Right lobe of liver (tissue), 6 donors: ENCODE results near the gene CCDC86. TPM values are rescaled to one million over a fixed set of nuclear protein-coding genes. Genes with fewer than 3 reads are reported as not detected.

Experiments used
- ATAC-seq, 4 donors: fragments of 200-7000 bp; cut with Tn5 transposase; one replicate each; pipeline ENCODE4 v1.9.1; 2020; ENCODE audit warnings: mild to moderate bottlenecking in 4 of 4, moderate library complexity in 4 of 4
- DNase-seq, 3 donors: peaks; one replicate each; pipeline ENCODE4 v3.0.0-alpha.2; 2020
- H3K27ac ChIP-seq, 3 donors: fragments of 200-600 bp; one replicate each; pipeline ENCODE4 v1.8.0; 2022
- H3K27me3 ChIP-seq, 2 donors: fragments of 200-600 bp; one replicate each; pipeline ENCODE4 v1.8.0; 2022
- H3K36me3 ChIP-seq, 4 donors: fragments of 200-600 bp; sonication (generic) in 1 of 4; one replicate each; pipeline versions ENCODE4 v1.5.1 to v1.8.0; 2017 to 2022; ENCODE audit warnings: control low read depth in 1 of 4
- H3K4me1 ChIP-seq, 4 donors: fragments of 200-600 bp; sonication (generic) in 1 of 4; one replicate each; pipeline versions ENCODE4 v1.5.1 to v1.8.0; 2017 to 2022; ENCODE audit warnings: control low read depth in 1 of 4
- H3K4me3 ChIP-seq, 3 donors: fragments of 200-600 bp; one replicate each; pipeline ENCODE4 v1.8.0; 2022
- H3K9me3 ChIP-seq, 4 donors: fragments of 200-600 bp; sonication (generic) in 1 of 4; one replicate each; pipeline versions ENCODE4 v1.5.1 to v1.8.0; 2017 to 2022; ENCODE audit warnings: control low read depth in 1 of 4
- POLR2A ChIP-seq: fragments of 450-650 bp; IDR thresholded peaks from one replicate; pipeline ENCODE4 v1.6.1; 2017; ENCODE audit warnings: antibody characterized with exemption, mild to moderate bottlenecking
- WGBS: methylation state at CpG from one replicate; pipeline ENCODE4 v1.1.6; 2018; ENCODE audit warnings: low coverage, low lambda C conversion rate; ENCODE audit not compliant: insufficient coverage; ENCODE audit errors: missing lambda C conversion rate; 5-methylcytosine and 5-hydroxymethylcytosine counted together
- intact Hi-C, 2 donors: fragments of 100-400 bp; cut with DNase I; formaldehyde crosslinking; loops; one replicate each; pipeline versions ENCODE4 v1.11.2 to v1.14.1; 2022
- total RNA-seq, 6 experiments: library from RNA; depleted of rRNA in 2 of 6; stranded (reverse); fragments of >200 nt in 2 of 6; fragmentation: NEBNext Ultra II Directional in 3 of 6; extraction: Animal tissue kit (Norgen Biotek cat#: 25700) in 3 of 6; gene quantifications; one replicate each; pipeline versions ENCODE4 v1.1.0 to v1.2.4, GENCODE V29; 2016 to 2023
- TF ChIP-seq, protein P1 (sequence below), 4 donors: fragments of 200-600 bp in 3 of 4; fragments of 450-650 bp in 1 of 4; IDR thresholded peaks; one replicate each; pipeline versions ENCODE4 v1.5.1 to v1.8.0; 2016 to 2022; ENCODE audit warnings: antibody characterized with exemption in 4 of 4, mild to moderate bottlenecking in 2 of 4
- donor health status: DM: no; HTN: yes; CAD: no.
- donor health status: DM: no; HTN: no; CAD: no.
- donor health status: DM: no; HTN: no; CAD: no.
- donor health status: DM: no; HTN: yes; CAD: no.
- donor health status: DM: no; HTN: yes; CAD: no.

The CCDC86 gene
- total RNA-seq, 6 experiments from 2014 or later, result 4.9 to 17.8 (median 8.6) TPM

DNA sequence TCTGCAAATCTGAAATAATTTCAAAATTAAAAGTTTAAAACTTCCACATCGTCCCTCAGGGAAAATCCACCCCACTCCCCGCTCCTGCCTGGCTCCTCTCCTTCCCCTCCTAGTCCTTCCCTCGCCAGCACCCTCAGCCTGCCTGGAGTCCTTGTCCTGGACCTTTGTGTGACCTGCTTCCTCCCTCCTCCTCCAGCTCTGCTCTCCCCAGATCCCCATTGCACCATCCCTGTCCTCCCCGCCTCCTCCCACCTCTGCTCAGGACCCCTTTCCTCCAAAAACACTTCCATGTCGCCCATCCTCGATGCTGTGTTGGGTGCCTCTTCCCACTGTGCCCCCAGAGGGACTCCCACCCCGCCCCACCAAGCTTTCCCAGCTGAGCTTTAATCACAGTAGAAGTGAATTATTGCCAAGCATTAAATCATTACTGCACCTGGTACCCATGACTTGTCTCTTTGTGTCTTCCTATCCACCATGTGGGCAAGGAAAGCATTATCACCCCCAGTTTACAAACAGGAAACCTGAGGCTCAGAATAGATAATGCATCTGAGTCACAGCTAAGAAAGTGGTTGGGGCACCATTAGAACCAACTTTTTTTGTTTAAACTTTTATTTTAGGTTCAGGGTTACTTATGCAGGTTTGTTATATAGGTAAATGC is 23.1 kb downstream of the CCDC86 start:
- intact Hi-C loops, result no loop called here
- H3K27ac ChIP-seq, result no peak overlapping the region
- DNase-seq, result no peak
- H3K27me3 ChIP-seq, result no peaks in the 10 kb centered on the region
- no peaks in the 10 kb centered on the region for H3K4me1 ChIP-seq
- ATAC-seq, result no peak
- H3K36me3 ChIP-seq, result no peaks in the 10 kb centered on the region
- 76% methylated on average over 6 of the region's 7 CpGs for WGBS
- no peak for TF ChIP-seq POLR2A
- TF ChIP-seq, protein P1, sequence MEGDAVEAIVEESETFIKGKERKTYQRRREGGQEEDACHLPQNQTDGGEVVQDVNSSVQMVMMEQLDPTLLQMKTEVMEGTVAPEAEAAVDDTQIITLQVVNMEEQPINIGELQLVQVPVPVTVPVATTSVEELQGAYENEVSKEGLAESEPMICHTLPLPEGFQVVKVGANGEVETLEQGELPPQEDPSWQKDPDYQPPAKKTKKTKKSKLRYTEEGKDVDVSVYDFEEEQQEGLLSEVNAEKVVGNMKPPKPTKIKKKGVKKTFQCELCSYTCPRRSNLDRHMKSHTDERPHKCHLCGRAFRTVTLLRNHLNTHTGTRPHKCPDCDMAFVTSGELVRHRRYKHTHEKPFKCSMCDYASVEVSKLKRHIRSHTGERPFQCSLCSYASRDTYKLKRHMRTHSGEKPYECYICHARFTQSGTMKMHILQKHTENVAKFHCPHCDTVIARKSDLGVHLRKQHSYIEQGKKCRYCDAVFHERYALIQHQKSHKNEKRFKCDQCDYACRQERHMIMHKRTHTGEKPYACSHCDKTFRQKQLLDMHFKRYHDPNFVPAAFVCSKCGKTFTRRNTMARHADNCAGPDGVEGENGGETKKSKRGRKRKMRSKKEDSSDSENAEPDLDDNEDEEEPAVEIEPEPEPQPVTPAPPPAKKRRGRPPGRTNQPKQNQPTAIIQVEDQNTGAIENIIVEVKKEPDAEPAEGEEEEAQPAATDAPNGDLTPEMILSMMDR (IDR thresholded peaks at IDR 0.05), result no peak
- no peak overlapping the region for H3K4me3 ChIP-seq
- no peaks in the 10 kb centered on the region for H3K9me3 ChIP-seq

GRCh38 chr11:60866911-60867870 is 25.3 kb downstream of the CCDC86 start, which contains the start of gene ZP1:
Gene ZP1, plus strand, starts transcription at chr11:60867542. Its CDS starts 20 bp downstream, at chr11:60867562.
- Histone ChIP-seq H3K4me3 (no peak within 1 kb of the TSS), H3K27me3 (no peaks in the 10 kb centered on the region), H3K4me1 (peaks cover 0 to 9% (median 0%) of the 10 kb centered on the region in 4 donors), H3K9me3 (no peaks in the 10 kb centered on the region), H3K27ac (no peak within 1 kb of the TSS), H3K36me3 (no peaks in the 10 kb centered on the region)
- ATAC-seq (no peak), DNase-seq (no peak)
- intact Hi-C loops, result no loop called here
- TF ChIP-seq, protein P1 (IDR thresholded peaks at IDR 0.05), result no peak
- TF ChIP-seq POLR2A, result no peak
- WGBS, result 95% methylated on average over 2 of the region's 13 CpGs

DNA sequence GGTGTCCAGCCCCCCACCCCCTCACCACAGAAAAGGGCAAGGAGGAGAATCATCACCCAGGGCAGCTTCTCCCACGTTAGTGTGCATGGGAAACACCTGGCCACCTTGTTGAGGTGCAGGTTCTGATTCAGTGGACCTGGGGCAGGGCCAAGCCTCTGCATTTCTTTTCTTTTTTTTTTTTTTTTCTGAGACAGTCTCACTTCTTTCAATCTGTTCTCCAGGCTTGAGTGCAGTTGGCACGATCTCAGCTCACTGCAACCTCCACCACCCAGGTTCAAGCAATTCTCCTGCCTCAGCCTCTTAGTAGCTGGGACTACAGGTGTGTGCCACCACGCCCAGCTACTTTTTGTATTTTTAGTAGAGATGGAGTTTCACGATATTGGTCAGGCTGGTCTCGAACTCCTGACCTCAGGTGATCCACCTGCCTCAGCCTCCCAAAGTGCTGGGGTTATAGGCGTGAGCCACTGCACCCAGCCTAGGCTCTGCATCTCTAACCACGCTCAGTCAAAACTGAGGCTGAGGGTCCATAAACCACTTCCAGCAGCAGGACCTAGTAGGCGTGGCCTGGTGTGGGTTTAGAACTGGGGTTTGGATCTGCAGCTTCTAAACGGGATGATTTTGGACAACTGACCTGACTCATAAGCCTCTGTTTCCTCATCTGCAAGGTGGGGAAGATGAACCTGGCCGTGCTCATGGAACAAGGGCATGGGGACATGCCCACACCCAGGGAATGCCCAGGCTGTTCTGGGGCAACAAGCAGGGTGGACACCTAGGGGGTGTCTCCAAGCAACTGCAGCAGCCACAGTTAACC is 26.2 kb downstream of the CCDC86 start:
- TF ChIP-seq, protein P1 (IDR thresholded peaks at IDR 0.05), result no peak
- no peak for TF ChIP-seq POLR2A
- H3K4me3 ChIP-seq, result no peak overlapping the region
- 52% methylated on average over 5 of the region's 10 CpGs for WGBS
- DNase-seq (no peak), ATAC-seq (no peak)
- H3K27ac ChIP-seq, result no peak overlapping the region
- H3K27me3 ChIP-seq, result no peaks in the 10 kb centered on the region
- intact Hi-C loops, result no loop called here
- H3K9me3 ChIP-seq, result no peaks in the 10 kb centered on the region
- H3K36me3 ChIP-seq, result no peaks in the 10 kb centered on the region
- H3K4me1 ChIP-seq, result peaks cover 0 to 10% (median 0%) of the 10 kb centered on the region in 4 donors

- H3K27ac ChIP-seq, result no peak overlapping the region
- 71% methylated on average over 2 of the region's 10 CpGs for WGBS
- H3K4me1 ChIP-seq, result peaks cover 0 to 10% (median 0%) of the 10 kb centered on the region in 4 donors
- DNase-seq, result no peak
- ATAC-seq, result no peak
- H3K27me3 ChIP-seq, result no peaks in the 10 kb centered on the region
- intact Hi-C loops, result no loop called here
- H3K4me3 ChIP-seq, result no peak overlapping the region
- H3K36me3 ChIP-seq, result no peaks in the 10 kb centered on the region
- TF ChIP-seq POLR2A, result no peak
- TF ChIP-seq, protein P1 (IDR thresholded peaks at IDR 0.05), result no peak
- no peaks in the 10 kb centered on the region for H3K9me3 ChIP-seq
Observed at GRCh38 chr11:60868682-60869450, 27.0 kb downstream of the CCDC86 start.
